ENCODE measurements around the gene MYLK. TPM values are rescaled to one million over a fixed set of nuclear protein-coding genes. Genes with fewer than 3 reads are reported as not detected.

The MYLK gene
- polyA plus RNA-seq, 2 donors, result 14.2 to 104 TPM

DNA sequence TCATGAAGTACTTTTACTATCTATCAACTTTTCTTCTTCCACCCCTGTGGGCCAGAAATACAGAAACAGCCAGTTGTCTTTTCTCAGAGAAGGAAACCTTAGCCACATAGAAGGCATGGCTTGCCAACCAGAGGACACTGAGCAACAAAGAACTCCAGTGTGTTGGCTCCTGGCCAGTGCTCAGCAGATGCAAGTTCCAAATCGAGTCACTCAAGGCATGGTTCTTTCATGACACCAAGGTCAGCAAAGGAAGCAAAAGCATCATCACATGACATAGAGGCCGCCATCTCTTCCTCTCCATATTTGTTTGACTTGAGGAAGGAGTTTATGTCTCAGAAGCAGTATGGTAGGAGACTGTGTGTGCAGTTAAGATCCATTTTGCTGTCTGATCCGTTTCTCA, 92.2 kb downstream of the MYLK start:
- H3K4me3 ChIP-seq (ENCODE audit: low read depth in 1 of 2, low read length in 2 of 2), result no peak overlapping the region
- WGBS, 2 donors, result 60 to 62% methylated on average over 3 of the region's 3 CpGs
- no peaks in the 10 kb centered on the region for H3K4me1 ChIP-seq (ENCODE audit: control insufficient read depth in 2 of 2, insufficient read depth in 2 of 2, low read length in 1 of 2)
- H3K27me3 ChIP-seq (ENCODE audit: control insufficient read depth in 1 of 2, insufficient read depth in 2 of 2, low read length in 2 of 2), result no peaks in the 10 kb centered on the region
- H3K9me3 ChIP-seq (ENCODE audit: control insufficient read depth in 2 of 2, insufficient read depth in 1 of 2, low read depth in 1 of 2, low read length in 1 of 2), result no peaks in the 10 kb centered on the region
- H3K27ac ChIP-seq (ENCODE audit: low read depth in 2 of 2, low read length in 1 of 2), result no peak overlapping the region
- no peaks in the 10 kb centered on the region for H3K36me3 ChIP-seq (ENCODE audit: control insufficient read depth in 2 of 2, insufficient read depth in 2 of 2, low read length in 1 of 2)

DNA sequence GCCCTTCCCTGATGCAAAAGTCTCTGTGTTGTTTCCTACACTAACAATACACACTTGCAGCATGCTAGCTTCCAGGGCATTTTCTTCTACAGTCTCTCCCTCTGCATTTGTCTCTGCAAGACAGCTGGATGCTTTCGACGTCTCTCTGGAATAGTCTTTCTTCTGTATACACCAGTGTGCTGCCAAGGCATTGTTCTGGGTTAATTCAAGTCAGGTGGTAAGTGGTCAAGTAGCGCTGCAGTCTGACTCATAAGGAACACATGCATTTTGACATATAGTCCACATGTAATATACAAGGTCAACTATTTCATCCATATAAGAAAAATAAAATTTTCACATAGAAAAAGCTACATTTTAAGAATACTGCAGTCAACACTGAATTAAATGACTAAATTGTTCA, 92.7 kb downstream of the MYLK start:
- no peaks in the 10 kb centered on the region for H3K36me3 ChIP-seq (ENCODE audit: control insufficient read depth in 2 of 2, insufficient read depth in 2 of 2, low read length in 1 of 2)
- no peak overlapping the region for H3K27ac ChIP-seq (ENCODE audit: low read depth in 2 of 2, low read length in 1 of 2)
- no peak overlapping the region for H3K4me3 ChIP-seq (ENCODE audit: low read depth in 1 of 2, low read length in 2 of 2)
- H3K27me3 ChIP-seq (ENCODE audit: control insufficient read depth in 1 of 2, insufficient read depth in 2 of 2, low read length in 2 of 2), result no peaks in the 10 kb centered on the region
- WGBS, 2 donors, result 50 to 59% methylated on average over 3 of the region's 3 CpGs
- no peaks in the 10 kb centered on the region for H3K9me3 ChIP-seq (ENCODE audit: control insufficient read depth in 2 of 2, insufficient read depth in 1 of 2, low read depth in 1 of 2, low read length in 1 of 2)
- no peaks in the 10 kb centered on the region for H3K4me1 ChIP-seq (ENCODE audit: control insufficient read depth in 2 of 2, insufficient read depth in 2 of 2, low read length in 1 of 2)

DNA sequence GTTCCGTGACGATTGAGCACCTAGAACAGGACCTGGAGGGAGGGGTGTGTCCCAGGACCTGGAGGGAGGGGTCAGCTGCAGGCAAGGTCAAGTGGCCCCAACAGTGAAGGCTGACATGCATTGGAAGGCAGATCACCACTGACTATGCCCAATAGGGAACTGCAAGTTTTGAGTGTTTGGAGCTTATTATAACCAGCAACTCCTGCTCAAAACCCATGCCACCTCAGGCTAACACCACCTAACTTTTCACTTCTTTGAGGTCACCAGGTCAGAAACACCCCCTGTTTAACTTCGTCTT, 93.1 kb downstream of the MYLK start:
- H3K36me3 ChIP-seq (ENCODE audit: control insufficient read depth in 2 of 2, insufficient read depth in 2 of 2, low read length in 1 of 2), result no peaks in the 10 kb centered on the region
- H3K9me3 ChIP-seq (ENCODE audit: control insufficient read depth in 2 of 2, insufficient read depth in 1 of 2, low read depth in 1 of 2, low read length in 1 of 2), result no peaks in the 10 kb centered on the region
- H3K27me3 ChIP-seq (ENCODE audit: control insufficient read depth in 1 of 2, insufficient read depth in 2 of 2, low read length in 2 of 2), result no peaks in the 10 kb centered on the region
- H3K27ac ChIP-seq (ENCODE audit: low read depth in 2 of 2, low read length in 1 of 2), result no peak overlapping the region
- WGBS, 2 donors, result 80 to 84% methylated on average over 3 of the region's 3 CpGs
- no peak overlapping the region for H3K4me3 ChIP-seq (ENCODE audit: low read depth in 1 of 2, low read length in 2 of 2)
- no peaks in the 10 kb centered on the region for H3K4me1 ChIP-seq (ENCODE audit: control insufficient read depth in 2 of 2, insufficient read depth in 2 of 2, low read length in 1 of 2)

DNA sequence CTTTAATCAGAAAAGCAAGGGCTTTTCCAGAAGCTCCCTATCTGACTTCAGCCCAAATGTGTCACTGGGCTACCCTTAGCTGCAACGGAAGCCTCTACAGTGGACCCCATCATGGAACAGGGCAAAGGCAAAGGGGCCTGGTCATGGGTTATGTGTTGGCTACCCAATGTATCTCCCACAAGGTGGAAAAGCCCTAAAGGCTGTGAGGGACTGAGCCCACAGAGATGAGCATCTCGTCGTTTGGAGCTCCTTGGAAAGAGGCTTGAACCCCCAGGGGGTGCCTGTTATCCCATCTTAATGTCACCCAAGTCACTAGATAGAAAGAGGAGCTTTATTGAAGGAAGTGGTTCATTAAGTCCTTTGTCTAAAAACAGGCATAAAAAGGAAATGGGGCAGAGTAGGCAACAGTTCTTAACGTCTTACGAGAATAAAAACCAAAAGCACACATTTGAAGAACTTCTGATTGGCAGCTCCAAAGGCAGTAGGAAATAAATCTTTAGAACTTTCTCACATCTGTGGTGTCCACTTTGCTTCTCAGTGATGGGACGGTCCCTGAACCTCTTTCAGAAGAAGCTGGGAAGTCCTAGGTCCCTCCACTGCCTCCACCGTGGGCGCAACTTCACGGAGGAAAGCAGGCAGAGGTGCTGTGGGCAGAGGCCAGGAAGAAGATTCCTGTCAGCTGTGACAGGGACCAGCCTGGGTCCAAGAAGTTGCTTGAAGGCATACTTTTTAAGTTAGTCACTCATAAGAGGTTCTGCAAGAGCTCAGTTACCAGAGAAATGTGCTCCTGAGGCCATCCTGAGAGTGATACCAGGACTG, 93.7 kb downstream of the MYLK start:
- Histone ChIP-seq H3K36me3 (ENCODE audit: control insufficient read depth in 2 of 2, insufficient read depth in 2 of 2, low read length in 1 of 2) (no peaks in the 10 kb centered on the region), H3K27ac (ENCODE audit: low read depth in 2 of 2, low read length in 1 of 2) (no peak overlapping the region), H3K4me3 (ENCODE audit: low read depth in 1 of 2, low read length in 2 of 2) (no peak overlapping the region), H3K4me1 (ENCODE audit: control insufficient read depth in 2 of 2, insufficient read depth in 2 of 2, low read length in 1 of 2) (no peaks in the 10 kb centered on the region), H3K27me3 (ENCODE audit: control insufficient read depth in 1 of 2, insufficient read depth in 2 of 2, low read length in 2 of 2) (no peaks in the 10 kb centered on the region), H3K9me3 (ENCODE audit: control insufficient read depth in 2 of 2, insufficient read depth in 1 of 2, low read depth in 1 of 2, low read length in 1 of 2) (no peaks in the 10 kb centered on the region)
- WGBS, 2 donors, result 90 to 93% methylated on average over 9 of the region's 9 CpGs

DNA sequence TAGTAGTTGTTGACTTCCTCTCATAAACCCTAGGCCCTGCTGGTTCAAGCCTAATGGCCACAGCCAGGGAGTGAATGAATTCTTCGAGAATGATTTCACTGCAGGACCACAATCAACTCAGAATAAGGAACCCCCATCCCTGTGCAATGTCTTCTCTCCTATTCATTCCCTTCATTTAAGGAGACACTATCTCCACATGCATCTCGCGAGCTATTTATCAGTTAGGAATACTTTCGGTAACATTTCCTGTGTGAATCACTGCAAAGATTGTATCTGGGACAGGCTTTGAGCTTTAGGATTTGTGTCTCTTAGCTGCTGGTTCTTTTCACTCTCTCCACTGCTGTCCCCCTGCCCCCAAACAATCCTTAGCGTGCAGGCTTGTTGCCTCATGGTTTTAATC, 94.4 kb downstream of the MYLK start:
- 90 to 92% methylated on average over 5 of the region's 5 CpGs for WGBS, 2 donors
- Histone ChIP-seq H3K9me3 (ENCODE audit: control insufficient read depth in 2 of 2, insufficient read depth in 1 of 2, low read depth in 1 of 2, low read length in 1 of 2) (no peaks in the 10 kb centered on the region), H3K36me3 (ENCODE audit: control insufficient read depth in 2 of 2, insufficient read depth in 2 of 2, low read length in 1 of 2) (no peaks in the 10 kb centered on the region), H3K27ac (ENCODE audit: low read depth in 2 of 2, low read length in 1 of 2) (no peak overlapping the region), H3K4me3 (ENCODE audit: low read depth in 1 of 2, low read length in 2 of 2) (no peak overlapping the region), H3K27me3 (ENCODE audit: control insufficient read depth in 1 of 2, insufficient read depth in 2 of 2, low read length in 2 of 2) (no peaks in the 10 kb centered on the region), H3K4me1 (ENCODE audit: control insufficient read depth in 2 of 2, insufficient read depth in 2 of 2, low read length in 1 of 2) (no peaks in the 10 kb centered on the region)

DNA sequence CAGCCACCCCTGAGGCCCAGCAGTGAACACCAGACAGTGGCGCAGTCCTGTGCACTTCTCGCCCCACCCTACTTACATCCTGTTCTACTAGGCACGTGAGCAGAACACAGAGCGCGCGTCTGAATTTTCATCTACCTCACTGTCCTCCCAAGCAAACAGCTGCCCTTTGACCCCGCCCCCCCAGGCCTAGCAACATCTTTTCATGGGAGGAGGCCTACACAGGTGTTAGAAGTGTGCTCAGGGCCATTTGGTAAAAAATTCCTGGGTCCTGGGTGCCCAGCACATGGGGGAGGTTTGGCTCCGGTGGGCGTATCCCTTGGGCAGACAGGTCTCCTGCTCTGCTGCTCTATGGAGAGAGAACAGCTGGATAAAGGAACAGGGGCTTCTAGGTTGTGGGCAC, 95.0 kb downstream of the MYLK start:
- 91 to 92% methylated on average over 9 of the region's 9 CpGs for WGBS, 2 donors
- H3K27me3 ChIP-seq (ENCODE audit: control insufficient read depth in 1 of 2, insufficient read depth in 2 of 2, low read length in 2 of 2), result no peaks in the 10 kb centered on the region
- H3K4me1 ChIP-seq (ENCODE audit: control insufficient read depth in 2 of 2, insufficient read depth in 2 of 2, low read length in 1 of 2), result no peaks in the 10 kb centered on the region
- H3K27ac ChIP-seq (ENCODE audit: low read depth in 2 of 2, low read length in 1 of 2), result no peak overlapping the region
- H3K4me3 ChIP-seq (ENCODE audit: low read depth in 1 of 2, low read length in 2 of 2), result no peak overlapping the region
- no peaks in the 10 kb centered on the region for H3K9me3 ChIP-seq (ENCODE audit: control insufficient read depth in 2 of 2, insufficient read depth in 1 of 2, low read depth in 1 of 2, low read length in 1 of 2)
- H3K36me3 ChIP-seq (ENCODE audit: control insufficient read depth in 2 of 2, insufficient read depth in 2 of 2, low read length in 1 of 2), result no peaks in the 10 kb centered on the region

DNA sequence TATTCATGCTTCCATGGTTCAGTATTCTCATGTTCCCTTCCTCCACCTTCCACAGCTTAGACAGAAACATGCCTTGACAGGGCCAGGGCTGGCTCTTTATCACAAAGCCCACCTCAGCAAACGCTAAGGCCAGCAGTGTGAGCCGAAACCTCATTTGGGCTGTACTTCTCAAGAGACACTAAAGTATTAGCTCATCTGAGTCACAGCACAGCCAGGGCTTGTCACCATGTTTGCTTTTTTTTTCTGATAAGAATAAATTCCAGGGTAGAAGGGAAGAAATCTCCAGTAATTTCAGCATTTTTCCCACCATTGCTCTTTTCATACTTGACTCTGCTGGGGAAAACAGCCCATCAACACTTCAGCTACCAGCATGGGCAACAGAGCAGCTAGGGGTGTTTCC, 95.4 kb downstream of the MYLK start:
- Histone ChIP-seq H3K36me3 (ENCODE audit: control insufficient read depth in 2 of 2, insufficient read depth in 2 of 2, low read length in 1 of 2) (no peaks in the 10 kb centered on the region), H3K27ac (ENCODE audit: low read depth in 2 of 2, low read length in 1 of 2) (no peak overlapping the region), H3K4me3 (ENCODE audit: low read depth in 1 of 2, low read length in 2 of 2) (no peak overlapping the region), H3K9me3 (ENCODE audit: control insufficient read depth in 2 of 2, insufficient read depth in 1 of 2, low read depth in 1 of 2, low read length in 1 of 2) (no peaks in the 10 kb centered on the region), H3K27me3 (ENCODE audit: control insufficient read depth in 1 of 2, insufficient read depth in 2 of 2, low read length in 2 of 2) (no peaks in the 10 kb centered on the region), H3K4me1 (ENCODE audit: control insufficient read depth in 2 of 2, insufficient read depth in 2 of 2, low read length in 1 of 2) (no peaks in the 10 kb centered on the region)
- 86 to 88% methylated on average over 2 of the region's 2 CpGs for WGBS, 2 donors

DNA sequence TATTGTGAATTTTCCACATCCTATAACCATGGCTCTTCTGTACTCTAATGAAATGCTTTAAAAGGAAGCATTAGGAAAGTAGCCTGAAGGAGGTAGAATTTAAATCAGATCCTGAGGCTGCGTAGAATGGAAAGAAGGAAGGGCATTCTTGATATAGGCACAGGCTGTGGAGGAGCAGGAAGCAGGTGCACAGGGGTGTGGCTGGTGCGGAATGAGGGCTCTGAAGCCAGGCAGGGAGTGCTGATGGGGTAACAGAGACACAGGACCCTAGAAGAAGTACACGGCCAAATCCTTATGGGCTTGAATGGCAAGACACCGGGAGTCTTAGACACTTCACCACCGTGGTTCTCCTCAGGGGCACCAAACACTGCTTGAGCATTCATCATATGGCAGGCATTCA, 97.0 kb downstream of the MYLK start:
- Histone ChIP-seq H3K36me3 (ENCODE audit: control insufficient read depth in 2 of 2, insufficient read depth in 2 of 2, low read length in 1 of 2) (no peaks in the 10 kb centered on the region), H3K9me3 (ENCODE audit: control insufficient read depth in 2 of 2, insufficient read depth in 1 of 2, low read depth in 1 of 2, low read length in 1 of 2) (no peaks in the 10 kb centered on the region), H3K27ac (ENCODE audit: low read depth in 2 of 2, low read length in 1 of 2) (no peak overlapping the region), H3K4me1 (ENCODE audit: control insufficient read depth in 2 of 2, insufficient read depth in 2 of 2, low read length in 1 of 2) (no peaks in the 10 kb centered on the region), H3K27me3 (ENCODE audit: control insufficient read depth in 1 of 2, insufficient read depth in 2 of 2, low read length in 2 of 2) (no peaks in the 10 kb centered on the region), H3K4me3 (ENCODE audit: low read depth in 1 of 2, low read length in 2 of 2) (no peak overlapping the region)
- WGBS, 2 donors, result 78 to 91% methylated on average over 5 of the region's 5 CpGs

DNA sequence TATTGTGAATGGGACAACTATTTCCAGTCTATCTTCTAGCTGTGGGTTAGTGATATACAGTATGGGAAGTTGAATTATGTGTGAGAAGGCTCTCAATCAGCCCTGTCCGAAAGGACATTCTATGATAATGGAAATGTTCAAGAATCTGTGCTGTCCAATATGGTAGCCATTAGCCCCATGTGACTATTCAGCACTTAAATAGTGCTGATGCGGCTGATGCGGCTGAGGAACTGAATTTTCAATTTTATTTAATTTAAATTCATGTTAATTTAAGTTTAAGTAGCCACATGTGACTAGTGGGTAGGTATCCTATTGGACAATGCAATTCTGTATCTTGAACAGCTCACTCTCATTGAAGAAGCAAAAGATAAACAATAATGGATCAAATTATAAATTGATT, 98.5 kb downstream of the MYLK start:
- no peaks in the 10 kb centered on the region for H3K36me3 ChIP-seq (ENCODE audit: control insufficient read depth in 2 of 2, insufficient read depth in 2 of 2, low read length in 1 of 2)
- no peaks in the 10 kb centered on the region for H3K9me3 ChIP-seq (ENCODE audit: control insufficient read depth in 2 of 2, insufficient read depth in 1 of 2, low read depth in 1 of 2, low read length in 1 of 2)
- H3K27me3 ChIP-seq (ENCODE audit: control insufficient read depth in 1 of 2, insufficient read depth in 2 of 2, low read length in 2 of 2), result no peaks in the 10 kb centered on the region
- no peaks in the 10 kb centered on the region for H3K4me1 ChIP-seq (ENCODE audit: control insufficient read depth in 2 of 2, insufficient read depth in 2 of 2, low read length in 1 of 2)
- no peak overlapping the region for H3K4me3 ChIP-seq (ENCODE audit: low read depth in 1 of 2, low read length in 2 of 2)
- WGBS, 2 donors, result 93 to 94% methylated on average over 3 of the region's 3 CpGs
- no peak overlapping the region for H3K27ac ChIP-seq (ENCODE audit: low read depth in 2 of 2, low read length in 1 of 2)

DNA sequence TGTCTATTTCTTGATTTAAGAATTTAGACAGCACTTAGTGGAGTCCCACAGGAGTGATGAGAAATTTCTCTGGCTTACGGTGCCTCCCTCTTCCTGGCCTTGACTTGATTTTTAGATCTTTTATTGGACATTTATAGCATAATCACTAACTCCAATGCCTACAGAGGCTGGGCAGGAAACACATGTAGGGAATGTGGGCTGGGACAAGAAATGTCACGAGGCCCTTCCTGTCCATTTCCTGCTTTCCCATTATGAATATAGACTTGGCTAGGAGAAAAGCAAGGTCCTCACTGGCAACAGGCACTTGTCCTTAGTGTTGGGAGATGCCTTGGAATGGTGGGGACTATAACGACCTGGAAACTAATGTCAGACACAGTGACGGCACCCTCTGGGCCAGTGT, 100.3 kb downstream of the MYLK start:
- H3K27me3 ChIP-seq (ENCODE audit: control insufficient read depth in 1 of 2, insufficient read depth in 2 of 2, low read length in 2 of 2), result no peaks in the 10 kb centered on the region
- H3K9me3 ChIP-seq (ENCODE audit: control insufficient read depth in 2 of 2, insufficient read depth in 1 of 2, low read depth in 1 of 2, low read length in 1 of 2), result no peaks in the 10 kb centered on the region
- no peak overlapping the region for H3K4me3 ChIP-seq (ENCODE audit: low read depth in 1 of 2, low read length in 2 of 2)
- 66 to 68% methylated on average over 4 of the region's 4 CpGs for WGBS, 2 donors
- no peaks in the 10 kb centered on the region for H3K36me3 ChIP-seq (ENCODE audit: control insufficient read depth in 2 of 2, insufficient read depth in 2 of 2, low read length in 1 of 2)
- H3K4me1 ChIP-seq (ENCODE audit: control insufficient read depth in 2 of 2, insufficient read depth in 2 of 2, low read length in 1 of 2), result no peaks in the 10 kb centered on the region
- no peak overlapping the region for H3K27ac ChIP-seq (ENCODE audit: low read depth in 2 of 2, low read length in 1 of 2)

Data from esophagus (tissue), 2 donors.